Stimulated activated memory B cell treated with anti-CD40 and anti-IgM and Interleukin-4, amounts not matched to agents 10 μg/mL and 1 μg/mL and 100 μg/mL, for 72 hours (primary cell): ENCODE results near the gene EML3.
"Not testable (repeated sequence)": the region's sequence is repeated elsewhere in the genome, so short reads cannot be mapped to it uniquely, and the experiment has no call there.

Experiments
- ATAC-seq: fragments of 150-1000 bp; cut with Tn5 transposase; 2 replicates; pipeline ENCODE4 v1.10.0; 2021
- H3K27ac Mint-ChIP-seq: one replicate; pipeline ENCODE4 v1.8.0; 2022; ENCODE audit warnings: mild to moderate bottlenecking, mixed read lengths
- H3K27me3 Mint-ChIP-seq: one replicate; pipeline ENCODE4 v1.8.0; 2022; ENCODE audit warnings: mixed read lengths
- H3K36me3 Mint-ChIP-seq: one replicate; pipeline ENCODE4 v1.8.0; 2022; ENCODE audit warnings: mixed read lengths
- H3K4me1 Mint-ChIP-seq: one replicate; pipeline ENCODE4 v1.8.0; 2022; ENCODE audit warnings: mixed read lengths
- H3K4me3 Mint-ChIP-seq: one replicate; pipeline ENCODE4 v1.8.0; 2022; ENCODE audit warnings: mild to moderate bottlenecking, moderate library complexity, mixed read lengths
- H3K9me3 Mint-ChIP-seq: one replicate; pipeline ENCODE4 v1.8.0; 2022; ENCODE audit warnings: mixed read lengths

The EML3 gene, protein sequence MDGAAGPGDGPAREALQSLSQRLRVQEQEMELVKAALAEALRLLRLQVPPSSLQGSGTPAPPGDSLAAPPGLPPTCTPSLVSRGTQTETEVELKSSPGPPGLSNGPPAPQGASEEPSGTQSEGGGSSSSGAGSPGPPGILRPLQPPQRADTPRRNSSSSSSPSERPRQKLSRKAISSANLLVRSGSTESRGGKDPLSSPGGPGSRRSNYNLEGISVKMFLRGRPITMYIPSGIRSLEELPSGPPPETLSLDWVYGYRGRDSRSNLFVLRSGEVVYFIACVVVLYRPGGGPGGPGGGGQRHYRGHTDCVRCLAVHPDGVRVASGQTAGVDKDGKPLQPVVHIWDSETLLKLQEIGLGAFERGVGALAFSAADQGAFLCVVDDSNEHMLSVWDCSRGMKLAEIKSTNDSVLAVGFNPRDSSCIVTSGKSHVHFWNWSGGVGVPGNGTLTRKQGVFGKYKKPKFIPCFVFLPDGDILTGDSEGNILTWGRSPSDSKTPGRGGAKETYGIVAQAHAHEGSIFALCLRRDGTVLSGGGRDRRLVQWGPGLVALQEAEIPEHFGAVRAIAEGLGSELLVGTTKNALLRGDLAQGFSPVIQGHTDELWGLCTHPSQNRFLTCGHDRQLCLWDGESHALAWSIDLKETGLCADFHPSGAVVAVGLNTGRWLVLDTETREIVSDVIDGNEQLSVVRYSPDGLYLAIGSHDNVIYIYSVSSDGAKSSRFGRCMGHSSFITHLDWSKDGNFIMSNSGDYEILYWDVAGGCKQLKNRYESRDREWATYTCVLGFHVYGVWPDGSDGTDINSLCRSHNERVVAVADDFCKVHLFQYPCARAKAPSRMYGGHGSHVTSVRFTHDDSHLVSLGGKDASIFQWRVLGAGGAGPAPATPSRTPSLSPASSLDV

DNA sequence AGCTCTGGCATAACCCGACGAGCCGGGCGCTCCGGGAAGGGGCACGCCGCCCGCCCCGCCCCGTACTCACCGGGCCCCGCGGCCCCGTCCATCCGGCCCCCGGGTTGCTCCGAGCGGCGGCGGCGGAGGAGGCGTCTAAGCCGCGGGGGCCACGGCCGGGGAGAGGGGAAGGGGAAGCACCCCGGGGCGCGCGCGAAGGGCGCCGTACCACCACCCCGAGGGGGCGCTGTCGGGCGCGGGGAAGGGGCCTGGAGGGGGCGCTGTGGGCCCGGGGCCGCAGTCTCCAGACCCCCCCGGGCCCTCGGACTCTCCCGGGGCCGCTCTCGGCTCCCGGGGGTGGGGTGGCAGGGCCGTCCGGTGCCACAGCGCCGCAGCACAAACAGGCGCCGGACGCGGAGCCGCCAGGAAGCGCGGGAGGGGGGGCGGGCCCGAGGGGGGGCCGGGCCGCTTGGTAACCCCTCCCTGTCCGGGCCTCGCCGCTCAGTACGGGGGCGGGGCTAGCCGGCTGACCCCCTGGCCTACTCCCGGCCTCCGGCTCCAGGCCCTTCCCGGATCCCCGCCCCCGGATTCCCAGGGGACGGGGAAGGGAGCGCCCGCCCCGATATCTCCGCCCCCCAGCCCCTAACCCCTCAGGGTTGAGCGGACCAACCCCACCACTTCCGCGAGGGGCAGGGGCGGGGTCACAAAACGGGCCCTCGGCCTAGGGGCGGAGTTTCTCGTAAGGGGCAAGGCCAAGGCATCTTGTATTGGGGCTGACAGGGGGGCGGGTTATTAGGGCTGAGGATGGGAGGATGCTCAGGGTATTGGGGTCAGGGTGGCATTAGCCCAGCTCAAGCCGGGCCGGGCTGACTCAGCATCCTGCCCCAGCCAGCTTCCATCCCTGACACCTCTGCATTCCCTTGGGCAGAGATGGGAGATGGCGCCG, at the start of gene EML3, which contains the start of gene ROM1:
TSS of gene EML3 (minus strand) at position 410 of the 925 bp plus-strand sequence. CDS start at position 92, 318 bp downstream.
TSS of gene ROM1 (plus strand) at position 892 of the 925 bp plus-strand sequence. CDS start at position 917, 25 bp downstream.
- ATAC-seq = peak; percentile 88
- Mint-ChIP-seq H3K4me3 (peak within 1 kb of the TSS; percentile 97), H3K9me3 (no peaks in the 10 kb centered on the region), H3K27ac (peak within 1 kb of the TSS; percentile 94), H3K4me1 (peaks cover 38% of the 10 kb centered on the region), H3K27me3 (no peaks in the 10 kb centered on the region), H3K36me3 (peaks cover 40% of the 10 kb centered on the region)

DNA sequence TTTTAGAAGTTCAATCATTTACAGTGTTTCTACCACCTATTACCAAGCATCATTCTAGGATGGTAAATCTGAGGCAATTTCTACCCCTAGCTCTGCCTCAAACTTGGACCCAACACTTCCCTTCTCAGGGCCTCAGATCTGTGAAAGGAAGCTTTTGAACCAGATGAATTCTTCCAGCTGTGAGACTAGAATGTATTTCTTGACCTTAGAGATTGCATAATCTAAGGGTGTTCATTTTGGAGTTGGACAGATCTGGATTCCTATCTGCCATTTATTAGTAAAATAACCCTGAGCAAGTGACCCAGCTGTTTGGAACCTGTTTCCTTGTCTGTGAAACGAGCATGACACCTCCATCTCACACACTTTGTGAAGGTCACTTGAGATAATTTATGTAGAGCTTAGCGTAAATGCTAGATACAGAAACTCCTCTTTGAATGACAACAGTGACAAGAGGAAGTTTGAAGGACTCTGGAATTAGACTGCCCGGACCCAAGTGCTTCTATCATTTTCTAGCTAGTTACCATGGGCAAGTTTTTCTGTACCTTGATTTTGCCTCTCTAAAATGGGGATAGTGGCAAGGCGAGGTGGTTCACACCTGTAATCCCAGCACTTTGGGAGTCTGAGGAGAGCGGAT, 44.3 kb upstream of the EML3 start:
- ATAC-seq = no peak
- no peaks in the 10 kb centered on the region for H3K36me3 Mint-ChIP-seq
- H3K4me3 Mint-ChIP-seq = no peak overlapping the region
- no peak overlapping the region for H3K27ac Mint-ChIP-seq
- H3K9me3 Mint-ChIP-seq = no peaks in the 10 kb centered on the region
- H3K4me1 Mint-ChIP-seq = peaks cover 21% of the 10 kb centered on the region
- H3K27me3 Mint-ChIP-seq = no peaks in the 10 kb centered on the region

DNA sequence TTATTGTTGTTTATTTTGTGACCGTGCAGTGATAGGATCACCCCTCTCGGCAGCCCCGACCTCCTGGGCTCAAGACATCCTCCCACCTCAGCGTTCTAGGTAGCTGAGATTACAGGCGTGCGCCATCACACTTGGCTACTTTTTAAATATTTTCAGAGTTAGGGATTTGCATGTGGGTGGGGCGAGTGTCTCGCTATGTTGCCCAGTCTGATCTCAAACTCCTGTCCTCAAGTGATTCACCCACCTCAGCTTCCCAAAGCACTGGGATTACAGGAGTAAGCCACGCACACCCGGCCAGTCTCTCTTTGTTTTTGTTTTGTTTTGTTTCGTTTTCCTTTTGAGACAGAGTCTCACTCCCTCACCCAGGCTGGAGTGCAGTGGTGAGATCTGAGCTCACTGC, 41.7 kb upstream of the EML3 start:
- H3K9me3 Mint-ChIP-seq = no peaks in the 10 kb centered on the region
- H3K4me1 Mint-ChIP-seq = peaks cover 36% of the 10 kb centered on the region
- peak overlapping the region; percentile 50 for H3K4me3 Mint-ChIP-seq
- peak overlapping the region; percentile 52 for H3K27ac Mint-ChIP-seq
- H3K27me3 Mint-ChIP-seq = no peaks in the 10 kb centered on the region
- peaks cover under 1% of the 10 kb centered on the region for H3K36me3 Mint-ChIP-seq
- ATAC-seq = no peak

DNA sequence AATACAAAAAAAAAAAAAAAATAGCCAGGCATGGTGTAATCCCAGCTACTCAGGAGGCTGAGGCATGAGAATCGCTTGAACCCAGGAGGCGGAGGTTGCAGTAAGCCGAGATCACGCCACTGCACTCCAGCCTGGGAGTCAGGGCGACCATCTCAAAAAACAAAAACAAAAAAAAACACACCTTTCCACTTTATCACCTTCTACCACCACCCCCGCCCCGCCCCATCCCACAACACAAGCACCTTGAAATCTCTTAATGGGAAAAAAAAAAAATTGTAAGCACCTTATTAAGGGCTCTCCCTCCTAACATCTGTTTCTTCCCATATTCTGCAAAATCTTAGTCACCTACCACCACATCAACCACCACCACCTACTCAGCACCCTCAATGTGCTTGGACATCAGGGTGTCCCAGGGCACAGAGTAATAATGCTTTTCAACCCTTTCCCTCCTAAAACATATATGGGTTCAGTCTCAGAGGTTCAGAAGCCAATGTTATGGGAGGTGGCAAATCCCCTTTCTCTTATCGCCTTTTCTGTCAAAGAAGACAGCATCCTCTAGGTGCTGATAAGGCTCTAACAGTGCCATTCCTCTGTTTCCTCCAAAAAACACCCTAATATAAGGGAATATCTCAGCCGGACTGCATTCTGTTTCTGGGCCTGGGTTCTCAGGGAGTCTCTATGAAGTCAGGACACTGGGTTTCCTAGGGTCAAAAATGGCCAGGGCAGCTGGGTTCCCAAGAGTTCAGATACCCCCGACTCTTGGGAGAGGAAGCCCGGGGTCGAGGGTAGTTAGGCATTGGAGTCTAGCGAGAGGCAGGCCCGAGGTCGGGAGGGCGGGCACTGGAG, 39.8 kb upstream of the EML3 start:
- H3K27me3 Mint-ChIP-seq = no peaks in the 10 kb centered on the region

DNA sequence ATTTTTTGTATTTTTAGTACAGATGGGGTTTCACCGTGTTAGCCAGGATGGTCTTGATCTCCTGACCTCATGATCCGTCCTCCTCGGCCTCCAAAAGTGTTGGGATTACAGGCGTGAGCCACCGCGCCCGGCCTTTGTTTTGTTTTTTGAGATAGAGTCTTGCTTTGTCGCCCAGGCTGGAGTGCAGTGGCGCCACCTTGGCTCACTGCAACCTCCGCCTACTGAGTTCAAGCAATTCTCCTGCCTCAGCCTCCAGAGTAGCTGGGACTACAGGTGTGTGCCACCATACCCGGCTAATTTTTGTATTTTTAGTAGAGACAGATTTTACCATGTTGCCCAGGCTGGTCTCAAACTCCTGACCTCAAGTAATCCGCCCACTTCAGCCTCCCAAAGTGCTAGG, 37.7 kb upstream of the EML3 start:
- H3K27me3 Mint-ChIP-seq, H3K9me3 Mint-ChIP-seq, H3K4me3 Mint-ChIP-seq, H3K27ac Mint-ChIP-seq, H3K36me3 Mint-ChIP-seq, ATAC-seq: not testable (repeated sequence)
- peaks cover 53% of the 10 kb centered on the region for H3K4me1 Mint-ChIP-seq

More for the DNA sequence above, 39.8 kb upstream of the EML3 start:
- peak overlapping the region; percentile 98 for H3K4me3 Mint-ChIP-seq
- peaks cover 5% of the 10 kb centered on the region for H3K36me3 Mint-ChIP-seq
- peak overlapping the region; percentile 89 for H3K27ac Mint-ChIP-seq
- H3K4me1 Mint-ChIP-seq = peaks cover 40% of the 10 kb centered on the region
- ATAC-seq = no peak
- no peaks in the 10 kb centered on the region for H3K9me3 Mint-ChIP-seq

DNA sequence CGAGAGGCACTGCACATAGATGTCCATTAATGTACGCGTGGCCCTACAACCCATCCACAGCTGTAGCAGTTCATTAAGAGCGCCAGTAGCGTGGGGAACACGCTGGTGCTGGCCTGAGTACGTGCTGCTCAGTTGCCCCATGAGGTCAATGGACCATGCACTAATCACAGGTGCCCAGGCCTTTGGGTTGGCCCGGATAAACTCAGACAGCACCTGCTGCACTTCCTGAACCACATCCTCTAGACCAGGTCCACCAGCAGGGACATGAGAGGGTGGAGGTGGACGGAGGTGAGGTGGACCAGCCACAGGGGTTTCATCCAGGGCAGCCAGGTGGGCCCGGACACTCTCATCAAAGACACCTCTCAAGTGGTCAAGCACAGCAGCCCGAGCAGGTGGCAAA, 36.9 kb upstream of the EML3 start:
- Mint-ChIP-seq H3K4me3 (no peak overlapping the region), H3K27ac (no peak overlapping the region), H3K4me1 (peaks cover 54% of the 10 kb centered on the region), H3K27me3 (no peaks in the 10 kb centered on the region), H3K36me3 (peaks cover 5% of the 10 kb centered on the region), H3K9me3 (no peaks in the 10 kb centered on the region)
- no peak for ATAC-seq

DNA sequence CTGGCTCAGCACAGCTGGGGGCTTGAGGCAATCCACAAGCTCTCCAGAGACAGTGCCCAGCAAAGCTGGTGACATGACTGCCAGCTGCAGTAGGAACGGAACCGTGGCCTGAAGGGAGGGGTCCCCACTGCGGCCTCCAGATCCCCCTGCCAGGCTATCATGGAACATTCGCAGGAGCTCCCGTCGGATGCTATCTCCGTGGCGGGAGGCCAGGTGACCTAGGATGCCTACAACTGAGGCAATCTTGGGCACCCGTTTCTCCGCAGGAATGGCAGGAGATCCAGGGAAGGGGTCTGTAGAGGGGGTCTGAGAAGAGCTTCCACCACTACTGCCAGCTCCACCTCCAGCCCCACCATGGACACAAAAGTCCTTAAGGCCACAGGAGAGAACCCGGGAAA, 36.4 kb upstream of the EML3 start:
- Mint-ChIP-seq H3K4me1 (peaks cover 55% of the 10 kb centered on the region), H3K4me3 (no peak overlapping the region)

DNA sequence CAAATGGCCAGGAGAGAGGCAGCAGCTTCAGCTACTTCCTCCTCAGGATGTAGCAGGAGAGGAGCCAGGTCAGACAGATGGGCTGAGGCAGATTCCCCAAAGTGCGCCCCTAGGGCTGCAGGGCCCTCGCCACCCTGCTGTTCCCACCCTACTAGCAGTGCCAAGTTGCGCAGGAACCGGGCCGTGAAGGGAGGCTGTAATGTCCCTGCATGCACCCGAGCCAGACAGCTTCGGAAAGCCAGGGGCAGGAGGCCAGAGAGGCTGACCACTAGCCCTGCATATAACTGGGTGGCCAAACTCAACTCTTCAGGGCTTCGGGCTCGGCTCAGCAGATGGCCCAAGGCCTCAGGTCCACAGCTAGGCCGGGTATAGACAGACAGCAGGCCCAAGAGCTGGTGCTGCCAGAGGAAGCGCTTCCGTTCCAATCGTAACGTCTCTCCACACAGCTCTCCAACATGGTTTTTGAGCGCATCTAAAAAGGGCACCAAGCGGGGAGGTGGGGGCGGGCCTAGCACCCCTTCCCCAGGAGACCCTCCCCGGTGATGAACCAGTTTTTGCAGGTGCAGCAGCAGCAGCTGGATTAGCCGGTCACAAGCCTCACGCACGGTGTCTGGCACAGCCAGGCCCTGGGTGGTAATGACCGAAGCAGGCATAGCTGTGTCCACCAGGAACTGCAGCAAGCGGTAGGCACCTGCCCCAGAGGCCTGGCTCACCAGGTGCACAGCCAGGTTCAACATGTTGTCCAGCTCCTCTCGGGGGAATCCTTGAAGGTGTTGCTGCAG, 35.8 kb upstream of the EML3 start:
- Mint-ChIP-seq H3K36me3 (peaks cover 5% of the 10 kb centered on the region), H3K9me3 (no peaks in the 10 kb centered on the region), H3K27ac (no peak overlapping the region), H3K4me1 (peaks cover 50% of the 10 kb centered on the region), H3K27me3 (no peaks in the 10 kb centered on the region), H3K4me3 (no peak overlapping the region)
- no peak for ATAC-seq

More for the DNA sequence above, 36.4 kb upstream of the EML3 start:
- no peaks in the 10 kb centered on the region for H3K27me3 Mint-ChIP-seq
- no peak for ATAC-seq
- no peak overlapping the region for H3K27ac Mint-ChIP-seq
- H3K9me3 Mint-ChIP-seq = no peaks in the 10 kb centered on the region
- H3K36me3 Mint-ChIP-seq = peaks cover 5% of the 10 kb centered on the region

DNA sequence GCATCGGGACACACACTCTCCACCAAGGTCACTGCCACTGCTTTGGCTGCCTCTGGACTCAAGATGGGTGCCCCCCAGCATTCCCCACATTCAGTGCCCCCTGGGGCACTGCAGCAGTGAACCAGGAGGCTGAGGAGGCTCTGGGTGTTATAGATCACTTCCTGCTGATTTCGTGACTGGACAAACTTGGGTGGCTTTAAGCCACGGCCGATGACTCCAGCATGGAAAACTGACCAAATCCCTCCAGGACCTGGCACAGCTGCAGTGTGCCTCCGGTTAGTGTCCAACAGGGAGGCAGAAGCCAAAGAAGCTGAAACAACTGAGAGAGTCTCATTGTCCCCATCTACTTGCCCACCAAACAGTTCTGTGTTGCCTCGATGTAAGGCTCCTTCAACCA, 35.0 kb upstream of the EML3 start:
- H3K27ac Mint-ChIP-seq = no peak overlapping the region
- no peaks in the 10 kb centered on the region for H3K9me3 Mint-ChIP-seq
- peaks cover 47% of the 10 kb centered on the region for H3K4me1 Mint-ChIP-seq
- H3K4me3 Mint-ChIP-seq = no peak overlapping the region
- H3K36me3 Mint-ChIP-seq = peaks cover 5% of the 10 kb centered on the region
- ATAC-seq = no peak
- H3K27me3 Mint-ChIP-seq = no peaks in the 10 kb centered on the region

DNA sequence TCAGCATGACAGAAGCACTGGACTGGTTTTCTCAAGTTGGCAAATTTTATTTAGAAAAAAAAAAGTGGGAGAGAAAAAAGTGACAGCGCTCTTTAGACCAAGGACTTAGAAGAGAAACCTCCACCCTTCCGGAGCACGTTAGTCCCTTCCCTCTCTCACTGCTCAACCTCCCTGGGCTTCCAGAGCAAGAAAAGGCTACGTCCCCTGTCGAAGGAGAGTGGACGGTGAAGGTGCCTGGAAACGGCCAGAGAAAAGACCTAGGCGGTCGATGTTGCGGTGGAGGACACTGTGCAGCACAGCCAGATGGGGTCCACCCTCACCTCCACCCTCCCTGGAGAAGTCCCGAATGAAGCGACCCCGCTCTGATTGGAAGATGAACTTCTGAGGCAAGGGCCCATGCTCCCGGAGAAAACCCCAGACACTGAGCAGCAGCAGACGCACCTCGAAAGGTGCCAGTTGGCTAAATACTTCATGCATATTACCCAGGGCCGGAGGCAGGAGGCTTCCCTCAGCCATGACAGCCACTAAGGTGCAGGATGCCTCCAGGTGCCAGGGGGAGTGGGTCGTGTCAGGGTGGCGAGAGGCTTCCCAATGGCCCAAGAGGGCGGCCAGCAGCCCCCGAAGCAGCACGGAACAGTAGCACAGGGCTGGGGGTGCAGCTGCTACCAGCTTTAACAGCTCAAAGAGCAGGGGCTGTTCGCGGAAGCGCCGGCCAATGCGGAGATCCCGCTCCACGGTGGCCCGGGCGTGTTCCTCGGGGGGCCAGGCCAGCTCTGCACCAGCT, 34.4 kb upstream of the EML3 start:
- ATAC-seq = no peak
- H3K4me3 Mint-ChIP-seq = peak overlapping the region; percentile 98
- H3K4me1 Mint-ChIP-seq = peaks cover 41% of the 10 kb centered on the region
- H3K27me3 Mint-ChIP-seq = no peaks in the 10 kb centered on the region
- peaks cover 5% of the 10 kb centered on the region for H3K36me3 Mint-ChIP-seq
- peak overlapping the region; percentile 93 for H3K27ac Mint-ChIP-seq
- no peaks in the 10 kb centered on the region for H3K9me3 Mint-ChIP-seq

DNA sequence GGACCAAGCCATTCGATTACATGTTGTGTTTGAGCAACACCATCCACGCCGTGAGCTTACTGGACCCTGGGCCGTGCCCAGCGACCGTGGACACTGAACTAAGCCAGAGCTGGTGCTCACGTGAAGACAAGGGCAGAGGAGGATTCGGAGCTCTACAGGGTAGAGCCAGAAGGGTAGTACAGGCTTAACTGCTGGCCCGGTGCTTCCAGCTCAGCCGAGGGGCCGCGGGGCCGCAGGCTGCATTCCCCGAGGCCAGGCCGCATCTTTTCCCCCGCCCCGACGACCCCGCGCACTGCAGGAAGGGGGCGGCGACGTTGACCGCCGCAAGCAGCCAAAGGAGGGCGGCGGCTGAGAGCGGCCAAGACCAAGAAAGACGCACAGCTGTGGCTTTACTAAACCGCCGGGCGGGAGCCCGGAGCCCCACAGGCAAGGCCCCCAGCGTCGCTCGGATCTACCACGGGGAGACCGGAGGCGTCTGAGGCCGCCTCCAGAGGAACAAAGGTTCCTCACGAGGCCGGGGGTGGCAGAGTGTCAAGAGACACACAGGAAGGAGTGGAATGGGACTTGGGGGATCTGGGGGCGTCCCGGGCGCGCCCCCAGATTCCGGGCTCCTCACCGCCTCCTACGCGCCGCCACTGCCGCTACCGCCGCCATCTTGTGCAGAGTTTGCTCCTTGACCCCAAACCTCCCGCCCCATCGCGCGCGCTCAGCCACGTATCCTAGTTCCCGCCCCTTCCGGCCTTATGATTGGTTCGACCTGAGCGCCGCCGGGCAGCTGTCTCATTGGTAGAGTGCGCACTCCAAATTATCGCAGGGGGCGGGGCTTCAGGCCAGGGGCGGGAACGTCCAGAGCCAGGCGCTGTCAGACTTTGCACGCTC, 33.6 kb upstream of the EML3 start, which contains the start of gene GANAB:
TSS of gene GANAB (minus strand) at position 668 of the 879 bp plus-strand sequence. CDS start at position 654, 14 bp downstream.
- Mint-ChIP-seq H3K36me3 (peaks cover 5% of the 10 kb centered on the region), H3K9me3 (no peaks in the 10 kb centered on the region), H3K27ac (peak within 1 kb of the TSS; percentile 93), H3K27me3 (no peaks in the 10 kb centered on the region), H3K4me1 (peaks cover 44% of the 10 kb centered on the region), H3K4me3 (peak within 1 kb of the TSS; percentile 98)
- peak; percentile 99 for ATAC-seq

DNA sequence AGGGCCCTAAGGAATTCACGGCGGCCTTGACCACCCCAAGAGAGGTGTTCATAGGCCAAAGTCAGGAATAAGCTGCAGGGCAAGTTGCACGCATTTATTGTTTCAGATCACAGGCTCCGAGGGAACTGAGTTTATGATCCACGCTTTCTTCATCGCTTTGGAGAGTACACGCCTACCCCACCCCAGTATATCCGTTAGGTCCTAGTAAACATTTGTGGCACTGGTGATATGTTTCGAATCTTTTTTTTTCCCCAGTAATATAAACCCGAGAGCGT, 33.0 kb upstream of the EML3 start:
- Mint-ChIP-seq H3K9me3 (no peaks in the 10 kb centered on the region), H3K36me3 (peaks cover 5% of the 10 kb centered on the region), H3K4me3 (peak overlapping the region; percentile 98), H3K4me1 (peaks cover 44% of the 10 kb centered on the region), H3K27ac (peak overlapping the region; percentile 93), H3K27me3 (no peaks in the 10 kb centered on the region)
- no peak for ATAC-seq
